UCSD-AML1 (cell line): ENCODE measurements around the gene NFIB.

Experiments used
- DNase-seq: peaks from one replicate; lab custom pipeline; 2025; ENCODE audit not compliant: unreplicated experiment; lab: John Stamatoyannopoulos, UW

Gene NFIB

GRCh38 chr9:14321517-14322130 lies 7.7 kb upstream of the NFIB start:
- no peak for DNase-seq

GRCh38 chr9:14320271-14321181 lies 6.6 kb upstream of the NFIB start:
- DNase-seq: no peak

GRCh38 chr9:14318934-14319580 lies 5.1 kb upstream of the NFIB start:
- no peak for DNase-seq

GRCh38 chr9:14318361-14318760 lies 4.4 kb upstream of the NFIB start:
- no peak for DNase-seq

- no peak for DNase-seq
Observed at GRCh38 chr9:14317667-14318320, 3.9 kb upstream of the NFIB start.

GRCh38 chr9:14316602-14317300 lies 2.8 kb upstream of the NFIB start:
- no peak for DNase-seq

- no peak for DNase-seq
Observed at GRCh38 chr9:14315875-14316601, 2.1 kb upstream of the NFIB start.

- no peak for DNase-seq
Observed at GRCh38 chr9:14314929-14315874, 1.3 kb upstream of the NFIB start.

GRCh38 chr9:14314424-14314928 lies 535 bp upstream of the NFIB start:
- DNase-seq: no peak

GRCh38 chr9:14313378-14313940 lies 482 bp downstream of the NFIB start:
- DNase-seq: no peak

GRCh38 chr9:14312719-14313377 lies 1.1 kb downstream of the NFIB start:
- no peak for DNase-seq

- no peak for DNase-seq
Observed at GRCh38 chr9:14311956-14312685, 1.8 kb downstream of the NFIB start.

- DNase-seq: no peak
Observed at GRCh38 chr9:14311171-14311949, 2.6 kb downstream of the NFIB start.

GRCh38 chr9:14310311-14310710 lies 3.6 kb downstream of the NFIB start:
- DNase-seq: no peak

- DNase-seq: no peak
Observed at GRCh38 chr9:14309403-14309802, 4.5 kb downstream of the NFIB start.

- no peak for DNase-seq
Observed at GRCh38 chr9:14308853-14309145, 5.1 kb downstream of the NFIB start.
